Astrocyte of the spinal cord (primary cell): Measurements from ENCODE around the gene BSN.

Experiments used
- DNase-seq: peaks from one replicate; pipeline ENCODE4 v3.0.0; 2011; ENCODE audit warnings: low read depth, low spot score
- H3K4me3 ChIP-seq: 2 replicates; pipeline ENCODE4 v1.5.1; 2011; ENCODE audit warnings: low read depth, mild to moderate bottlenecking, low read length, moderate library complexity
- CTCF ChIP-seq: IDR thresholded peaks from 2 replicates; pipeline ENCODE4 v1.5.1; 2012; ENCODE audit warnings: low read depth, mild to moderate bottlenecking, low read length, inconsistent platforms
- in situ Hi-C: cut with HindIII; loops from 2 replicates; pipeline ENCODE4 v1.10.0; 2017; ENCODE audit warnings: low sequenced_read_pairs

BSN gene

GRCh38 chr3:49616061-49616460 lies 61.8 kb downstream of the BSN start:
- DNase-seq = no peak
- no peak overlapping the region for H3K4me3 ChIP-seq
- in situ Hi-C loops = no loop called here
- TF ChIP-seq CTCF = no peak

GRCh38 chr3:49616491-49616941 lies 62.2 kb downstream of the BSN start:
- H3K4me3 ChIP-seq = no peak overlapping the region
- DNase-seq = peak; percentile 93
- TF ChIP-seq CTCF = no peak
- in situ Hi-C loops = no loop called here

GRCh38 chr3:49617390-49618013 lies 63.2 kb downstream of the BSN start:
- H3K4me3 ChIP-seq = no peak overlapping the region
- in situ Hi-C loops = no loop called here
- TF ChIP-seq CTCF = no peak
- DNase-seq = no peak

GRCh38 chr3:49618412-49618811 lies 64.1 kb downstream of the BSN start:
- H3K4me3 ChIP-seq = no peak overlapping the region
- no peak for TF ChIP-seq CTCF
- in situ Hi-C loops = no loop called here
- no peak for DNase-seq

- TF ChIP-seq CTCF = no peak
- H3K4me3 ChIP-seq = no peak overlapping the region
- in situ Hi-C loops = no loop called here
- DNase-seq = no peak
Observed at GRCh38 chr3:49619649-49620048, 65.4 kb downstream of the BSN start.

- in situ Hi-C loops = no loop called here
- no peak overlapping the region for H3K4me3 ChIP-seq
- TF ChIP-seq CTCF = no peak
- no peak for DNase-seq
Observed at GRCh38 chr3:49620728-49621127, 66.5 kb downstream of the BSN start.
